Measurements from ENCODE around the gene EXD3.

The EXD3 gene

DNA sequence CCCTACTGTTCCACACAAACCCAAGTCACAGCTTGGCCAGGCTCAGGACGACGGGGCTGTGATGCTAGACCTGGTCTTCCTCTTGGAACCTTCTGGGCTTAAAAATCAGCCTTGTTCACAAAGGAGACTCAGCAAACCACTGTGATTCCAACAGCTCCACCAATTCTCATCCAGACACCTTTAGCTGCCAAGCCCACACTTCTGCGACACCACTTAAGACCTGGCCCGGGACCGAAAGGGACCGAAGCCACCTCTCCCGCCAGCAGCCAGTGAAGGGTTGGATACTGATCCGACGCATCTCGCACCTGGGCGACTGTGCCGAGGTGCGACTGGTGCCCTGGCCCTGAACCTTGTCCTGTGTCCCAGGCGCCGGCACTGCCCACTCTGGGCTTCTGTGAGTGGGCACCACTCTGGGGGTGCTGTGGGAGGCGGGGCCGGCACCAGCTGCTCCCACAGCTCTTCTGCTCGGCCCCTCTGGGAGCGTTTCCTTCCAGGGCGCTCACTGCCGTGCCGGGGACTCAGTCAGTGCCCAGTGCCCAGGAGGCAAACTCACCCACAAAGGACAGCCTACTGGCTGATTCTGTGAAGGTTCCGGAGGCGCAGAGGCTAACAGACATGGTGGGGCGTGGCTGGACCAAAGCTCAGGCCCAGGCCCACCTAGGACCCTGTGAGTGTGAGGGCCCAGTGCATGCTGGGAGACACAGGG, 50.9 kb downstream of the EXD3 start:
- Histone ChIP-seq H4K8ac (ENCODE audit: low read depth, low read length) (peak overlapping the region; percentile 89), H2BK12ac (ENCODE audit: low read length) (peak overlapping the region; percentile 100), H3K4ac (ENCODE audit: low read length) (peak overlapping the region; percentile 97), H2AFZ (ENCODE audit: low read length) (no peak overlapping the region), H3K4me2 (ENCODE audit: insufficient read depth, low read length, poor library complexity, severe bottlenecking) (no peak overlapping the region), H3K79me1 (ENCODE audit: low read depth, low read length) (peaks cover 2% of the 10 kb centered on the region), H2BK5ac (ENCODE audit: low read length) (peak overlapping the region; percentile 95), H4K91ac (ENCODE audit: low read depth, low read length, poor library complexity) (peak overlapping the region; percentile 96), H3K18ac (ENCODE audit: low read length) (peak overlapping the region; percentile 99), H3K9ac (ENCODE audit: low read depth, low read length, poor library complexity) (peak overlapping the region; percentile 64), H3K4me1 (ENCODE audit: control insufficient read depth in 2 of 2, insufficient read depth in 1 of 2, low read depth in 1 of 2, low read length in 2 of 2) (peaks cover 45 to 49% of the 10 kb centered on the region in 2 donors), H3K4me3 (ENCODE audit: low read length in 2 of 2) (no peak overlapping the region), H2AK5ac (ENCODE audit: low read depth, low read length) (peak overlapping the region; percentile 100), H2BK15ac (ENCODE audit: low read length) (peak overlapping the region; percentile 99), H3K36me3 (replicated peaks in 1 of 2; ENCODE audit: control insufficient read depth in 2 of 2, insufficient read depth in 2 of 2, low read length in 2 of 2) (peaks cover 0 to 6% of the 10 kb centered on the region in 2 donors), H2BK120ac (ENCODE audit: low read depth, low read length) (peak overlapping the region; percentile 98), H3K9me3 (replicated peaks in 1 of 2; ENCODE audit: control insufficient read depth in 2 of 2, insufficient read depth in 1 of 2, low read depth in 1 of 2, low read length in 2 of 2) (peaks cover 12% of the 10 kb centered on the region in 2 donors), H3K27me3 (ENCODE audit: control insufficient read depth in 3 of 3, insufficient read depth in 3 of 3, low read depth in 1 of 3, low read length in 3 of 3) (no peaks in the 10 kb centered on the region), H3K14ac (ENCODE audit: low read length) (peak overlapping the region; percentile 90), H3K23ac (ENCODE audit: low read depth, low read length, poor library complexity) (peak overlapping the region; percentile 85), H3K27ac (replicated peaks; ENCODE audit: low read length) (peak overlapping the region; percentile 99)
- DNase-seq (ENCODE audit: low spot score), result no peak
- no CpG with 5 or more reads among the region's 25 CpGs for WGBS, 2 donors (ENCODE audit: extremely low coverage in 2 of 2, insufficient read length in 2 of 2, insufficient replicate concordance in 1 of 2)

DNA sequence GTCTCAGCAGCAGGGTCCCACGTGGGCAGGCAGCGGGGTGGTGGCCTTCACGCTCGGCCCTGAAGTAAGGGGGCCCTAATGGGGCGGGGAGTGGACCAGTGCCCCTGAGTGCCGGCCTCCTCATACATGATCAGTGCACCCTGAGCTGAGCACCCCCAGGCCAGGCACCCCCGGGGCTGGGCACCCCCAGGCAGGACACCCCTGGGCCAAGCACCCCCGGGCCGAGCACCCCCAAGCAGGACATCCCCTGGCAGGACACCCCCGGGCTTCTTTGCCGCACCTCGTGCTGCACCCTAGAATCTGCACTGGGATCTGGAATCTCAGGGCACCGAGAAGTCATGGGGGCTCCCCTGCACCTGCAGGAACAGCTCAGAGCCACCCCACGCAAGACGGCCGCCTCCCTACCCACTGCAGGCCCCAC, 51.4 kb downstream of the EXD3 start:
- Histone ChIP-seq H3K4me1 (ENCODE audit: control insufficient read depth in 2 of 2, insufficient read depth in 1 of 2, low read depth in 1 of 2, low read length in 2 of 2) (peaks cover 45 to 49% of the 10 kb centered on the region in 2 donors), H4K8ac (ENCODE audit: low read depth, low read length) (peak overlapping the region; percentile 89), H3K18ac (ENCODE audit: low read length) (peak overlapping the region; percentile 99), H2AK5ac (ENCODE audit: low read depth, low read length) (peak overlapping the region; percentile 100), H3K4me3 (ENCODE audit: low read length in 2 of 2) (no peak overlapping the region), H3K27ac (replicated peaks; ENCODE audit: low read length) (peak overlapping the region; percentile 99), H2BK15ac (ENCODE audit: low read length) (peak overlapping the region; percentile 99), H2BK12ac (ENCODE audit: low read length) (peak overlapping the region; percentile 100), H3K36me3 (replicated peaks in 1 of 2; ENCODE audit: control insufficient read depth in 2 of 2, insufficient read depth in 2 of 2, low read length in 2 of 2) (peaks cover 0 to 6% of the 10 kb centered on the region in 2 donors), H3K4ac (ENCODE audit: low read length) (peak overlapping the region; percentile 97), H2BK120ac (ENCODE audit: low read depth, low read length) (peak overlapping the region; percentile 98), H2AFZ (ENCODE audit: low read length) (peak overlapping the region; percentile 90), H3K79me1 (ENCODE audit: low read depth, low read length) (peaks cover 2% of the 10 kb centered on the region), H3K4me2 (ENCODE audit: insufficient read depth, low read length, poor library complexity, severe bottlenecking) (no peak overlapping the region), H3K9ac (ENCODE audit: low read depth, low read length, poor library complexity) (peak overlapping the region; percentile 64), H3K23ac (ENCODE audit: low read depth, low read length, poor library complexity) (peak overlapping the region; percentile 35), H2BK5ac (ENCODE audit: low read length) (peak overlapping the region; percentile 95), H3K27me3 (ENCODE audit: control insufficient read depth in 3 of 3, insufficient read depth in 3 of 3, low read depth in 1 of 3, low read length in 3 of 3) (no peaks in the 10 kb centered on the region), H4K91ac (ENCODE audit: low read depth, low read length, poor library complexity) (peak overlapping the region; percentile 96), H3K14ac (ENCODE audit: low read length) (peak overlapping the region; percentile 39), H3K9me3 (replicated peaks in 1 of 2; ENCODE audit: control insufficient read depth in 2 of 2, insufficient read depth in 1 of 2, low read depth in 1 of 2, low read length in 2 of 2) (peaks cover 12% of the 10 kb centered on the region in 2 donors)
- no CpG with 5 or more reads among the region's 16 CpGs for WGBS, 2 donors (ENCODE audit: extremely low coverage in 2 of 2, insufficient read length in 2 of 2, insufficient replicate concordance in 1 of 2)
- DNase-seq (ENCODE audit: low spot score), result no peak

DNA sequence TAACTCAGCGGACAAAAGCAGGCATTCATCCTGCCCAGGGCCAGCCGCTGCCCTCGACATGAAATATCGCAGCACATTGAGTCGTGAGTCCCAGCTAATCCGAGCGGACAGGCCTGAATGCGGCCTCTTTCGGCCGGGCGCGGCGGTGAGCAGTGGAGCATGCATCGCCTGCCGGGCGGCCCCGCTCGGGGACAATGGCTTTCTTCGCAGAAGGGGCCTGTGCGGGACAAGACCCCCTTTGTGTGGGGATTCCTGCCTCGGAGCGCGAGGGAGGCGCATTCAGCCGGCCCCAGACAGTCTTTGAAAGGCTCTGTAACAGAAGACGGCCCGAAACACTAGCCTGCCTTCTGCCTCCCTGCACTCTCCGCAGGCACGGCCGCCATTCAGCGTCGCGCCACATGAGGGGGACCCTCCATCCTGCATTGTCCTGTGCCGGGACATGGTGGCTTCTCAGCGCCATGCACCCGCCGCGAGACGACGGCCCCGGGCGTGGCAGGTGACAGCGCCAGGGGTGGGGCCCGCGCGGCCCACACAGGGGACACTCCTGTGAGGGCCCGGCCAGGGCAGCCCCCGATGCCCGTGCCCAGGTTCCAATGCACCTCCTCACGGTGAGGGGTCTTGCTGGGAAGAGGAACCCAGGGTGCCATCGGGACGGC, 52.0 kb downstream of the EXD3 start:
- Histone ChIP-seq H2BK120ac (ENCODE audit: low read depth, low read length) (peak overlapping the region; percentile 98), H3K4me2 (ENCODE audit: insufficient read depth, low read length, poor library complexity, severe bottlenecking) (no peak overlapping the region), H3K27ac (replicated peaks; ENCODE audit: low read length) (peak overlapping the region; percentile 99), H3K27me3 (ENCODE audit: control insufficient read depth in 3 of 3, insufficient read depth in 3 of 3, low read depth in 1 of 3, low read length in 3 of 3) (no peaks in the 10 kb centered on the region), H3K36me3 (replicated peaks in 1 of 2; ENCODE audit: control insufficient read depth in 2 of 2, insufficient read depth in 2 of 2, low read length in 2 of 2) (peaks cover 0 to 6% of the 10 kb centered on the region in 2 donors), H4K91ac (ENCODE audit: low read depth, low read length, poor library complexity) (peak overlapping the region; percentile 96), H2BK5ac (ENCODE audit: low read length) (peak overlapping the region; percentile 95), H3K14ac (ENCODE audit: low read length) (peak overlapping the region; percentile 39), H3K9ac (ENCODE audit: low read depth, low read length, poor library complexity) (peak overlapping the region; percentile 64), H2BK12ac (ENCODE audit: low read length) (peak overlapping the region; percentile 100), H3K23ac (ENCODE audit: low read depth, low read length, poor library complexity) (peak overlapping the region; percentile 35), H3K18ac (ENCODE audit: low read length) (peak overlapping the region; percentile 99), H3K4me1 (ENCODE audit: control insufficient read depth in 2 of 2, insufficient read depth in 1 of 2, low read depth in 1 of 2, low read length in 2 of 2) (peaks cover 45 to 49% of the 10 kb centered on the region in 2 donors), H3K79me1 (ENCODE audit: low read depth, low read length) (peaks cover 2% of the 10 kb centered on the region), H3K4ac (ENCODE audit: low read length) (peak overlapping the region; percentile 97), H3K4me3 (ENCODE audit: low read length in 2 of 2) (no peak overlapping the region), H2AK5ac (ENCODE audit: low read depth, low read length) (peak overlapping the region; percentile 100), H3K9me3 (replicated peaks in 1 of 2; ENCODE audit: control insufficient read depth in 2 of 2, insufficient read depth in 1 of 2, low read depth in 1 of 2, low read length in 2 of 2) (peaks cover 9 to 12% of the 10 kb centered on the region in 2 donors), H4K8ac (ENCODE audit: low read depth, low read length) (peak overlapping the region; percentile 89), H2AFZ (ENCODE audit: low read length) (peak overlapping the region; percentile 90), H2BK15ac (ENCODE audit: low read length) (peak overlapping the region; percentile 99)
- peak; percentile 95 for DNase-seq (ENCODE audit: low spot score)
- no CpG with 5 or more reads among the region's 52 CpGs for WGBS, 2 donors (ENCODE audit: extremely low coverage in 2 of 2, insufficient read length in 2 of 2, insufficient replicate concordance in 1 of 2)
